HepG2 (cell line): ENCODE data around the gene SOX12. TPM values are rescaled to one million over a fixed set of nuclear protein-coding genes. Genes with fewer than 3 reads are reported as not detected.

ENCODE experiments used
- ARNTL ChIP-seq: sonication (generic); formaldehyde crosslinking; IDR thresholded peaks from 2 replicates; pipeline ENCODE4 v1.4.0; 2020; ENCODE audit warnings: mild to moderate bottlenecking, missing genetic modification reagents
- CHCHD3 ChIP-seq: sonication (generic); formaldehyde crosslinking; IDR thresholded peaks from 2 replicates; pipeline ENCODE4 v1.8.0; 2022; ENCODE audit warnings: mild to moderate bottlenecking, missing genetic modification reagents, moderate library complexity
- ELF3 ChIP-seq: IDR thresholded peaks from 2 replicates; pipeline ENCODE4 v1.6.1; 2016; ENCODE audit warnings: missing genetic modification reagents, missing compliant biosample characterization
- ERF ChIP-seq: IDR thresholded peaks from 2 replicates; pipeline ENCODE4 v1.6.1; 2018; ENCODE audit warnings: missing biosample characterization, missing genetic modification reagents
- MEIS2 ChIP-seq: sonication (generic); formaldehyde crosslinking; IDR thresholded peaks from 2 replicates; pipeline ENCODE4 v1.9.0; 2021; ENCODE audit warnings: mild to moderate bottlenecking, missing genetic modification reagents
- NR1H2 ChIP-seq: sonication (generic); formaldehyde crosslinking; IDR thresholded peaks from 2 replicates; pipeline ENCODE4 v1.8.1; 2022; ENCODE audit warnings: low read depth, missing genetic modification reagents, borderline replicate concordance
- TAF15 ChIP-seq: fragments of 200-400 bp; formaldehyde crosslinking; IDR thresholded peaks from one replicate; pipeline ENCODE4 v1.6.1; 2018; ENCODE audit warnings: mild to moderate bottlenecking, low read depth, low read length; ENCODE audit not compliant: poor library complexity, severe bottlenecking
- TBP ChIP-seq: sonication (generic); formaldehyde crosslinking; IDR thresholded peaks from 2 replicates; pipeline ENCODE4 v1.5.0; 2020; ENCODE audit warnings: missing genetic modification reagents
- ZNF207 ChIP-seq: fragments of 450-650 bp; IDR thresholded peaks from 2 replicates; pipeline ENCODE4 v1.6.1; 2016; ENCODE audit warnings: antibody characterized with exemption, borderline replicate concordance
- ZNF431 ChIP-seq: sonication (generic); formaldehyde crosslinking; IDR thresholded peaks from 2 replicates; pipeline ENCODE4 v1.9.0; 2022; ENCODE audit warnings: missing genetic modification reagents, low read depth, mild to moderate bottlenecking, borderline replicate concordance
- ZNF552 ChIP-seq: sonication (generic); formaldehyde crosslinking; IDR thresholded peaks from 2 replicates; pipeline ENCODE4 v1.9.0; 2022; ENCODE audit warnings: missing genetic modification reagents, mild to moderate bottlenecking, borderline replicate concordance
- ZNF883 ChIP-seq: sonication (generic); formaldehyde crosslinking; IDR thresholded peaks from 2 replicates; pipeline ENCODE4 v1.5.1; 2020; ENCODE audit warnings: mild to moderate bottlenecking, missing genetic modification reagents; ENCODE audit errors: not compliant biosample characterization
- polyA plus RNA-seq, 8 experiments: library from polyadenylated mRNA; depleted of rRNA in 3 of 8; stranded (reverse) in 7 of 8; unstranded in 1 of 8; fragments of >200 nt; fragmentation: Illumina TruSeq in 4 of 8; extraction: Trizol in 4 of 8; gene quantifications; 2 replicates each; pipeline versions ENCODE4 v1.2.1 to v1.2.3, GENCODE V29; 2011 to 2016; ENCODE audit warnings: low read depth in 4 of 8, missing spikeins in 1 of 8, mixed read lengths in 1 of 8; ENCODE audit not compliant: insufficient read depth in 1 of 8
- total RNA-seq, 5 experiments: library from RNA; depleted of rRNA; stranded (reverse); fragments of >200 nt; fragmentation: Illumina TruSeq; extraction: Trizol; gene quantifications; 2 replicates each; pipeline ENCODE4 v1.2.3, GENCODE V29; 2016; ENCODE audit warnings: low read depth in 1 of 5
- TF ChIP-seq, protein P1 (sequence below): sonication (generic); formaldehyde crosslinking; IDR thresholded peaks from 2 replicates; pipeline ENCODE4 v1.8.0; 2022; ENCODE audit warnings: mild to moderate bottlenecking, missing genetic modification reagents, moderate library complexity
- TF ChIP-seq, protein P2 (sequence below): sonication (generic); formaldehyde crosslinking; IDR thresholded peaks from 2 replicates; pipeline ENCODE4 v1.4.0; 2020; ENCODE audit warnings: missing genetic modification reagents
- TF ChIP-seq, protein P3 (sequence below): sonication (generic); formaldehyde crosslinking; IDR thresholded peaks from 2 replicates; pipeline ENCODE4 v1.4.0; 2020; ENCODE audit warnings: missing genetic modification reagents
- TF ChIP-seq, protein P4 (sequence below): sonication (generic); formaldehyde crosslinking; IDR thresholded peaks from 2 replicates; pipeline ENCODE4 v1.8.0; 2022; ENCODE audit warnings: mild to moderate bottlenecking, missing genetic modification reagents, moderate library complexity
- TF ChIP-seq, protein P5 (sequence below): sonication (generic); formaldehyde crosslinking; IDR thresholded peaks from 2 replicates; pipeline ENCODE4 v1.4.0; 2020; ENCODE audit warnings: missing genetic modification reagents
- TF ChIP-seq, protein P6 (sequence below): IDR thresholded peaks from 2 replicates; pipeline ENCODE4 v1.6.1; 2018; ENCODE audit warnings: missing genetic modification reagents, mild to moderate bottlenecking, missing compliant biosample characterization

The SOX12 gene
- total and polyA plus RNA-seq, 2 of the 13 experiments (the other 11 are each of a cell fraction or from before 2014, with no cell fraction given) = 10.0 to 18.7 TPM

DNA sequence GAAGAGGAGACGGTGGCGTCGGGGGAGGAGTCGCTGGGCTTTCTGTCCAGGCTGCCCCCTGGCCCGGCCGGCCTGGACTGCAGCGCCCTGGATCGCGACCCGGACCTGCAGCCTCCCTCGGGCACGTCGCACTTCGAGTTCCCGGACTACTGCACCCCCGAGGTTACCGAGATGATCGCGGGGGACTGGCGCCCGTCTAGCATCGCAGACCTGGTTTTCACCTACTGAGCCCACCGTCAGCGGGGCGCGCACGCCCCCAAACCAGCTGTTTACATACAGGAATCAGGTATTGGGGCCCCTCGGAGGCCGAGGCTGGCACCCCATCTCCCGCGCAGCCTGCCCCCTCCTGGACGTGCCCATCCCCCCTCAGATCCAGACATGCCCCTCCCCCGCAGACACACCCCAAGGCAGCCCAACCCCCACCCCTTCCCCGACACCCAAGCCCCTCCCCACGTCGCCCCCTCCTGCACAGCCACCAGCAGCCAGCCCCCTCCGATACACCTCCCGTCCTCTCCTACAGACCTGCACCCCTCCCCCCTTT is 1.4 kb downstream of the SOX12 start (continued):
- TF ChIP-seq, protein P1, sequence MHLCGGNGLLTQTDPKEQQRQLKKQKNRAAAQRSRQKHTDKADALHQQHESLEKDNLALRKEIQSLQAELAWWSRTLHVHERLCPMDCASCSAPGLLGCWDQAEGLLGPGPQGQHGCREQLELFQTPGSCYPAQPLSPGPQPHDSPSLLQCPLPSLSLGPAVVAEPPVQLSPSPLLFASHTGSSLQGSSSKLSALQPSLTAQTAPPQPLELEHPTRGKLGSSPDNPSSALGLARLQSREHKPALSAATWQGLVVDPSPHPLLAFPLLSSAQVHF (CRISPR knock-in tag) = no peak
- TF ChIP-seq ERF (CRISPR knock-in tag) (peak; percentile 32; the same call in 1 of the 2 replicates), NR1H2 (CRISPR knock-in tag) (peak; percentile 41; the same call in 1 of the 2 replicates), ZNF207 (no peak), CHCHD3 (CRISPR knock-in tag) (peak; percentile 43; the same call in 1 of the 2 replicates), ZNF431 (peak; percentile 15; the same call in 1 of the 2 replicates), ELF3 (no peak; the same call in 1 of the 2 replicates), ZNF552 (CRISPR knock-in tag) (no peak), ZNF883 (CRISPR knock-in tag) (no peak), MEIS2 (CRISPR knock-in tag) (no peak; the same call in 1 of the 2 replicates), ARNTL (no peak), TBP (CRISPR knock-in tag) (no peak), TAF15 (no peak)
- TF ChIP-seq, protein P2, sequence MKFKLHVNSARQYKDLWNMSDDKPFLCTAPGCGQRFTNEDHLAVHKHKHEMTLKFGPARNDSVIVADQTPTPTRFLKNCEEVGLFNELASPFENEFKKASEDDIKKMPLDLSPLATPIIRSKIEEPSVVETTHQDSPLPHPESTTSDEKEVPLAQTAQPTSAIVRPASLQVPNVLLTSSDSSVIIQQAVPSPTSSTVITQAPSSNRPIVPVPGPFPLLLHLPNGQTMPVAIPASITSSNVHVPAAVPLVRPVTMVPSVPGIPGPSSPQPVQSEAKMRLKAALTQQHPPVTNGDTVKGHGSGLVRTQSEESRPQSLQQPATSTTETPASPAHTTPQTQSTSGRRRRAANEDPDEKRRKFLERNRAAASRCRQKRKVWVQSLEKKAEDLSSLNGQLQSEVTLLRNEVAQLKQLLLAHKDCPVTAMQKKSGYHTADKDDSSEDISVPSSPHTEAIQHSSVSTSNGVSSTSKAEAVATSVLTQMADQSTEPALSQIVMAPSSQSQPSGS (CRISPR knock-in tag) = peak; percentile 41; the same call in 1 of the 2 replicates
- TF ChIP-seq, protein P3, sequence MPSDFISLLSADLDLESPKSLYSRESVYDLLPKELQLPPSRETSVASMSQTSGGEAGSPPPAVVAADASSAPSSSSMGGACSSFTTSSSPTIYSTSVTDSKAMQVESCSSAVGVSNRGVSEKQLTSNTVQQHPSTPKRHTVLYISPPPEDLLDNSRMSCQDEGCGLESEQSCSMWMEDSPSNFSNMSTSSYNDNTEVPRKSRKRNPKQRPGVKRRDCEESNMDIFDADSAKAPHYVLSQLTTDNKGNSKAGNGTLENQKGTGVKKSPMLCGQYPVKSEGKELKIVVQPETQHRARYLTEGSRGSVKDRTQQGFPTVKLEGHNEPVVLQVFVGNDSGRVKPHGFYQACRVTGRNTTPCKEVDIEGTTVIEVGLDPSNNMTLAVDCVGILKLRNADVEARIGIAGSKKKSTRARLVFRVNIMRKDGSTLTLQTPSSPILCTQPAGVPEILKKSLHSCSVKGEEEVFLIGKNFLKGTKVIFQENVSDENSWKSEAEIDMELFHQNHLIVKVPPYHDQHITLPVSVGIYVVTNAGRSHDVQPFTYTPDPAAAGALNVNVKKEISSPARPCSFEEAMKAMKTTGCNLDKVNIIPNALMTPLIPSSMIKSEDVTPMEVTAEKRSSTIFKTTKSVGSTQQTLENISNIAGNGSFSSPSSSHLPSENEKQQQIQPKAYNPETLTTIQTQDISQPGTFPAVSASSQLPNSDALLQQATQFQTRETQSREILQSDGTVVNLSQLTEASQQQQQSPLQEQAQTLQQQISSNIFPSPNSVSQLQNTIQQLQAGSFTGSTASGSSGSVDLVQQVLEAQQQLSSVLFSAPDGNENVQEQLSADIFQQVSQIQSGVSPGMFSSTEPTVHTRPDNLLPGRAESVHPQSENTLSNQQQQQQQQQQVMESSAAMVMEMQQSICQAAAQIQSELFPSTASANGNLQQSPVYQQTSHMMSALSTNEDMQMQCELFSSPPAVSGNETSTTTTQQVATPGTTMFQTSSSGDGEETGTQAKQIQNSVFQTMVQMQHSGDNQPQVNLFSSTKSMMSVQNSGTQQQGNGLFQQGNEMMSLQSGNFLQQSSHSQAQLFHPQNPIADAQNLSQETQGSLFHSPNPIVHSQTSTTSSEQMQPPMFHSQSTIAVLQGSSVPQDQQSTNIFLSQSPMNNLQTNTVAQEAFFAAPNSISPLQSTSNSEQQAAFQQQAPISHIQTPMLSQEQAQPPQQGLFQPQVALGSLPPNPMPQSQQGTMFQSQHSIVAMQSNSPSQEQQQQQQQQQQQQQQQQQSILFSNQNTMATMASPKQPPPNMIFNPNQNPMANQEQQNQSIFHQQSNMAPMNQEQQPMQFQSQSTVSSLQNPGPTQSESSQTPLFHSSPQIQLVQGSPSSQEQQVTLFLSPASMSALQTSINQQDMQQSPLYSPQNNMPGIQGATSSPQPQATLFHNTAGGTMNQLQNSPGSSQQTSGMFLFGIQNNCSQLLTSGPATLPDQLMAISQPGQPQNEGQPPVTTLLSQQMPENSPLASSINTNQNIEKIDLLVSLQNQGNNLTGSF (CRISPR knock-in tag) = no peak
- TF ChIP-seq, protein P4, sequence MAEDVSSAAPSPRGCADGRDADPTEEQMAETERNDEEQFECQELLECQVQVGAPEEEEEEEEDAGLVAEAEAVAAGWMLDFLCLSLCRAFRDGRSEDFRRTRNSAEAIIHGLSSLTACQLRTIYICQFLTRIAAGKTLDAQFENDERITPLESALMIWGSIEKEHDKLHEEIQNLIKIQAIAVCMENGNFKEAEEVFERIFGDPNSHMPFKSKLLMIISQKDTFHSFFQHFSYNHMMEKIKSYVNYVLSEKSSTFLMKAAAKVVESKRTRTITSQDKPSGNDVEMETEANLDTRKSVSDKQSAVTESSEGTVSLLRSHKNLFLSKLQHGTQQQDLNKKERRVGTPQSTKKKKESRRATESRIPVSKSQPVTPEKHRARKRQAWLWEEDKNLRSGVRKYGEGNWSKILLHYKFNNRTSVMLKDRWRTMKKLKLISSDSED (CRISPR knock-in tag) = 0 out of 2 replicates have a peak, but pooled peaks have one; percentile 71
- TF ChIP-seq, protein P5, sequence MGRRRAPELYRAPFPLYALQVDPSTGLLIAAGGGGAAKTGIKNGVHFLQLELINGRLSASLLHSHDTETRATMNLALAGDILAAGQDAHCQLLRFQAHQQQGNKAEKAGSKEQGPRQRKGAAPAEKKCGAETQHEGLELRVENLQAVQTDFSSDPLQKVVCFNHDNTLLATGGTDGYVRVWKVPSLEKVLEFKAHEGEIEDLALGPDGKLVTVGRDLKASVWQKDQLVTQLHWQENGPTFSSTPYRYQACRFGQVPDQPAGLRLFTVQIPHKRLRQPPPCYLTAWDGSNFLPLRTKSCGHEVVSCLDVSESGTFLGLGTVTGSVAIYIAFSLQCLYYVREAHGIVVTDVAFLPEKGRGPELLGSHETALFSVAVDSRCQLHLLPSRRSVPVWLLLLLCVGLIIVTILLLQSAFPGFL = no peak; the same call in 1 of the 2 replicates
- TF ChIP-seq, protein P6, sequence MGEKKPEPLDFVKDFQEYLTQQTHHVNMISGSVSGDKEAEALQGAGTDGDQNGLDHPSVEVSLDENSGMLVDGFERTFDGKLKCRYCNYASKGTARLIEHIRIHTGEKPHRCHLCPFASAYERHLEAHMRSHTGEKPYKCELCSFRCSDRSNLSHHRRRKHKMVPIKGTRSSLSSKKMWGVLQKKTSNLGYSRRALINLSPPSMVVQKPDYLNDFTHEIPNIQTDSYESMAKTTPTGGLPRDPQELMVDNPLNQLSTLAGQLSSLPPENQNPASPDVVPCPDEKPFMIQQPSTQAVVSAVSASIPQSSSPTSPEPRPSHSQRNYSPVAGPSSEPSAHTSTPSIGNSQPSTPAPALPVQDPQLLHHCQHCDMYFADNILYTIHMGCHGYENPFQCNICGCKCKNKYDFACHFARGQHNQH = no peak
